ENCODE results near the gene KCNJ11. TPM values are rescaled to one million over a fixed set of nuclear protein-coding genes. Genes with fewer than 3 reads are reported as not detected.
A peak's percentile ranks its signal among the peaks of the same experiment; 100 is the strongest.

Gene KCNJ11
- total and polyA plus RNA-seq, 10 donors = 0.13 to 3.8 (median 1.5) TPM; not detected in 1

DNA sequence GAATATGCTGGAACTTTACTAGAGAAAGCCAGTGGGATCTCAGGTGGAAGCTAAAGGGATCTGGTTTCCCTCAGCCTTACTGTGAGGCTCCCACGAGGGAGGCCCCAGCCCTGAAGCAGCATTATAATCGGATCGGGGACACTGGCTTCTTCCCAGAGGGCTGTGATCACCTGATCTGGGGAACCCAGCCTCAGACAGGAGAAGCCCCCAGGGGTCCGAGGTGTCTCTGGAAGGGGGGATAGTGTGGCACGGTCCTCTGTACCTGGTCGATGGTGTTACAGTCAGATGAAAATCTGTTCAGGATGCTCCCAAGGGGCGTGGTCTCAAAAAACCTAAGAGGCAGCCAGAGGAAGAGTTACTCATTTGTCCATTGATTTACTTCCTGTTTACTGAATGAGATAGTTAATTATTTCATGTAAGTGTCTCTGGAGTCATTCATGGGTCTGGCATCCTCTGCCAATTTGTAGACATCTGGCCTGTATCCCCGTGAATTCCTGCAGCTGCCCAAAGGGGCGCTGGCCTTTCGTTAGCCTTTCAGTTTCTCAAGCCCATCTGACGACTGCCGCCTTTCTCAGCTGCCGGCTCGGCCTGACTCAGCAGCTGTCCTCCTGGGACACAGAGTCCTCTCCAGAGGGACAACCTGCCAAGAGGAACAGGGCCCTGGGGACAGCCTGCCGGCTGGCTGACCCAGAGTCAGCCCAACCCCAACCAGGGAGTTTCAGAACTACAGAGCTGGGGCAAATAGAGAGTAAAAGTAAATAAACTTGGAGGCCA lies 17.0 kb upstream of the KCNJ11 start:
- 44 to 64% (median 63%) methylated on average over 13 to 15 of the region's 15 CpGs for WGBS, 5 donors
- H3K36me3 ChIP-seq = no peaks in the 10 kb centered on the region
- H3K4me3 ChIP-seq = no peak overlapping the region
- peak; percentile 84 for DNase-seq
- H3K27me3 ChIP-seq (replicated peaks in 1 of 7) = no peaks in the 10 kb centered on the region
- peak overlapping the region in 6 of 8 donors; percentile 20 to 74 (median 64) for H3K27ac ChIP-seq
- intact Hi-C loops (cut with DNase I; ENCODE audit: low total_unique reads) = no loop called here
- peaks cover 0 to 19% (median 4%) of the 10 kb centered on the region in 6 donors for H3K4me1 ChIP-seq
- TF ChIP-seq POLR2AphosphoS5 (IDR thresholded peaks at IDR 0.05) (peak; percentile 81 to 82 (median 82)), POLR2A (IDR thresholded peaks at IDR 0.05) (no peak)
- TF ChIP-seq, protein P1, sequence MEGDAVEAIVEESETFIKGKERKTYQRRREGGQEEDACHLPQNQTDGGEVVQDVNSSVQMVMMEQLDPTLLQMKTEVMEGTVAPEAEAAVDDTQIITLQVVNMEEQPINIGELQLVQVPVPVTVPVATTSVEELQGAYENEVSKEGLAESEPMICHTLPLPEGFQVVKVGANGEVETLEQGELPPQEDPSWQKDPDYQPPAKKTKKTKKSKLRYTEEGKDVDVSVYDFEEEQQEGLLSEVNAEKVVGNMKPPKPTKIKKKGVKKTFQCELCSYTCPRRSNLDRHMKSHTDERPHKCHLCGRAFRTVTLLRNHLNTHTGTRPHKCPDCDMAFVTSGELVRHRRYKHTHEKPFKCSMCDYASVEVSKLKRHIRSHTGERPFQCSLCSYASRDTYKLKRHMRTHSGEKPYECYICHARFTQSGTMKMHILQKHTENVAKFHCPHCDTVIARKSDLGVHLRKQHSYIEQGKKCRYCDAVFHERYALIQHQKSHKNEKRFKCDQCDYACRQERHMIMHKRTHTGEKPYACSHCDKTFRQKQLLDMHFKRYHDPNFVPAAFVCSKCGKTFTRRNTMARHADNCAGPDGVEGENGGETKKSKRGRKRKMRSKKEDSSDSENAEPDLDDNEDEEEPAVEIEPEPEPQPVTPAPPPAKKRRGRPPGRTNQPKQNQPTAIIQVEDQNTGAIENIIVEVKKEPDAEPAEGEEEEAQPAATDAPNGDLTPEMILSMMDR (IDR thresholded peaks at IDR 0.05 in 8 of 11, conservative IDR thresholded peaks at IDR 0.05 in 3 of 11) = peak in 2 of 11 experiments; percentile 17 to 28
- H3K9me3 ChIP-seq = no peaks in the 10 kb centered on the region

DNA sequence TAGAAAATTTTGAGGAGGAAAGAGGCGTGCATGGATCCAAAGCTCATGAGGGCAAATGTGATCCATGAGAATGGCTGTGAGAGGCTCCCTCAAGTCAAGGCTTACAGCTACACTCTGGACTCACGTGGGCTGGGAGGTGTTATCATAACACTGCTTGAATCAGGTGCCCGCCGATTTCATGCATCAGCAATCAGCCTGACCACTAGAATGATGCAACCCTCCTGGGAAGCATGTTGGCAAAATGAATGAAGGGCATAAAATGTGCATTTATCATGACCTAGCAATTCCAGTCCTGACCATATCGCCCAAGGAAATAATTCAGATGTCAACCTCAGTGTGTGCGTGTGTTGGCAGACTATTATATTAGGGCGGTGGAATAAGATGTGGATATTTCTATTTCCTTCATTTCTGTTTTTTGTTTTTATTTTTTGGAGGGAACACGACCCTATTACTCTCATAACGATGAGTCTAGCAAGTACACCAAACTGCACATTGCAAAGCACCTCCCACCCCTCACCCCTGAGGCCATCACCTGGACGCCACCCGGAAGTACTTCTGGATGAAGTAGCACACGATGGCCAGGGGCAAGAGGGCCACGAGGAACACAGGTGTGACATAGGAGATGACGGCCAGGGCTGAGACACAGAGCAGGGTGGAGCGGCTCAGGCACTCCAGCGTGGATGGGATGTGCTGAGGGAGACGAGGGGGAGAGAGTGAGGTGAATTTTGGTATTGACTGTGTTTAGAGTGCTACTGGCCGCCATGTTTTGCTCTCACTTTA lies 15.7 kb upstream of the KCNJ11 start:
- Histone ChIP-seq H3K27ac (no peak overlapping the region), H3K27me3 (replicated peaks in 1 of 7) (no peaks in the 10 kb centered on the region), H3K36me3 (no peaks in the 10 kb centered on the region), H3K9me3 (no peaks in the 10 kb centered on the region), H3K4me3 (no peak overlapping the region), H3K4me1 (peaks cover 0 to 19% (median 6%) of the 10 kb centered on the region in 6 donors)
- TF ChIP-seq POLR2AphosphoS5 (IDR thresholded peaks at IDR 0.05) (no peak), POLR2A (IDR thresholded peaks at IDR 0.05) (no peak)
- TF ChIP-seq, protein P1 (IDR thresholded peaks at IDR 0.05 in 8 of 11, conservative IDR thresholded peaks at IDR 0.05 in 3 of 11) = no peak
- intact Hi-C loops (cut with DNase I; ENCODE audit: low total_unique reads) = no loop called here
- DNase-seq = no peak
- 83 to 87% (median 86%) methylated on average over 18 of the region's 18 CpGs for WGBS, 5 donors

- TF ChIP-seq POLR2AphosphoS5 (IDR thresholded peaks at IDR 0.05) = no peak
- H3K27me3 ChIP-seq (replicated peaks in 1 of 7) = no peaks in the 10 kb centered on the region
- intact Hi-C loops (cut with DNase I; ENCODE audit: low total_unique reads) = no loop called here
- no peaks in the 10 kb centered on the region for H3K9me3 ChIP-seq
- H3K27ac ChIP-seq = no peak overlapping the region
- no peak overlapping the region for H3K4me3 ChIP-seq
- peak; percentile 57 for DNase-seq
- H3K4me1 ChIP-seq = peaks cover 0 to 19% (median 6%) of the 10 kb centered on the region in 6 donors
- no peaks in the 10 kb centered on the region for H3K36me3 ChIP-seq
- WGBS, 5 donors = 86 to 99% (median 92%) methylated on average over 8 of the region's 8 CpGs
Measured at GRCh38 chr11:17402486-17402885, 14.0 kb upstream of the KCNJ11 start.

DNA sequence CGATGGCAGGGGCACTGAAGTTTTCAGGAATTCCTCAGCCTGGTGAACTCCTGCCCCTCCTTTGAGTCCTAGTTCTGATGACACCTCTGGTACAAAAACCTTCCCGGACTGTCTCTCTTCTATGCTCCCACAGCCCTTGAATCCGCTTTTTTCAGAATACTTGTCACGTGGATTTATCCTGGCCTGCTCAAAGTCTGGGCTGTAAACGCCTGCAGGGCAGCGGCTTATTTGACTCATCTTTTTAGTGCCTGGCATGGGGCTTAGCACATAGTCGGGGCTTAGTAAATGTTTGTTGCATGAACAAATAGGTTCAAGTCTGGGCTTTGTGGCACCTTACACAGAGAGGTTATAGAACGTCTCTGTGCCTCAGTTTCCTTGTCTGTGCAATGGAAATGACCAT lies 13.4 kb upstream of the KCNJ11 start:
- DNase-seq = no peak
- H3K27ac ChIP-seq = no peak overlapping the region
- no peaks in the 10 kb centered on the region for H3K36me3 ChIP-seq
- H3K4me3 ChIP-seq = no peak overlapping the region
- intact Hi-C loops (cut with DNase I; ENCODE audit: low total_unique reads) = no loop called here
- H3K4me1 ChIP-seq = peaks cover 0 to 19% (median 6%) of the 10 kb centered on the region in 6 donors
- H3K9me3 ChIP-seq = no peaks in the 10 kb centered on the region
- H3K27me3 ChIP-seq (replicated peaks in 1 of 7) = no peaks in the 10 kb centered on the region
- 90 to 94% (median 92%) methylated on average over 8 of the region's 8 CpGs for WGBS, 5 donors
- TF ChIP-seq POLR2A (IDR thresholded peaks at IDR 0.05) = no peak

- no peak for TF ChIP-seq POLR2A (IDR thresholded peaks at IDR 0.05)
- TF ChIP-seq, protein P1 (IDR thresholded peaks at IDR 0.05 in 8 of 11, conservative IDR thresholded peaks at IDR 0.05 in 3 of 11) = no peak
- TF ChIP-seq POLR2AphosphoS5 (IDR thresholded peaks at IDR 0.05) = no peak
- no peaks in the 10 kb centered on the region for H3K36me3 ChIP-seq
Measured at GRCh38 chr11:17401316-17401715, 12.9 kb upstream of the KCNJ11 start.

More at GRCh38 chr11:17401316-17401715, 12.9 kb upstream of the KCNJ11 start:
- H3K4me3 ChIP-seq = no peak overlapping the region
- no peaks in the 10 kb centered on the region for H3K27me3 ChIP-seq (replicated peaks in 1 of 7)
- H3K4me1 ChIP-seq = peaks cover 0 to 19% (median 6%) of the 10 kb centered on the region in 6 donors
- WGBS, 5 donors = 77 to 91% (median 84%) methylated on average over 2 of the region's 2 CpGs
- H3K27ac ChIP-seq = peak overlapping the region in 1 of 8 donors; percentile 60
- no peaks in the 10 kb centered on the region for H3K9me3 ChIP-seq
- no peak for DNase-seq
- intact Hi-C loops (cut with DNase I; ENCODE audit: low total_unique reads) = no loop called here
